ENCODE data around the gene RAMP2. TPM values are rescaled to one million over a fixed set of nuclear protein-coding genes. Genes with fewer than 3 reads are reported as not detected.

RAMP2 gene
- polyA plus RNA-seq, 1 donor, result 45.9 TPM

- Histone ChIP-seq H3K36me3 (ENCODE audit: control insufficient read depth, insufficient read depth, low read length) (no peaks in the 10 kb centered on the region), H3K27ac (ENCODE audit: low read length) (peak within 1 kb of the TSS; percentile 86), H3K27me3 (ENCODE audit: control insufficient read depth, insufficient read depth, low read length) (no peaks in the 10 kb centered on the region), H3K4me3 (ENCODE audit: low read length) (peak within 1 kb of the TSS; percentile 74), H3K9me3 (ENCODE audit: control insufficient read depth, low read depth, low read length) (no peaks in the 10 kb centered on the region), H3K4me1 (ENCODE audit: control insufficient read depth, insufficient read depth, low read length) (peaks cover 13% of the 10 kb centered on the region)
- DNase-seq, result peak; percentile 93
- WGBS (ENCODE audit: insufficient coverage, low lambda C conversion rate), result 20% methylated on average over 1 of the region's 50 CpGs
Measured at GRCh38 chr17:42744806-42745617, 16.0 kb upstream of the RAMP2 start, which contains the start of gene EZH1. TSS of gene EZH1 (minus strand) at chr17:42745040. CDS start at chr17:42728941, 16,099 bp downstream.

- Histone ChIP-seq H3K4me3 (ENCODE audit: low read length) (no peak overlapping the region), H3K27me3 (ENCODE audit: control insufficient read depth, insufficient read depth, low read length) (no peaks in the 10 kb centered on the region), H3K27ac (ENCODE audit: low read length) (no peak overlapping the region), H3K36me3 (ENCODE audit: control insufficient read depth, insufficient read depth, low read length) (no peaks in the 10 kb centered on the region), H3K9me3 (ENCODE audit: control insufficient read depth, low read depth, low read length) (no peaks in the 10 kb centered on the region), H3K4me1 (ENCODE audit: control insufficient read depth, insufficient read depth, low read length) (peaks cover 11% of the 10 kb centered on the region)
- WGBS (ENCODE audit: insufficient coverage, low lambda C conversion rate), result 67% methylated on average over 1 of the region's 7 CpGs
- no peak for DNase-seq
Measured at GRCh38 chr17:42748202-42748907, 12.7 kb upstream of the RAMP2 start.

GRCh38 chr17:42748908-42749798 is 11.9 kb upstream of the RAMP2 start:
- Histone ChIP-seq H3K36me3 (ENCODE audit: control insufficient read depth, insufficient read depth, low read length) (no peaks in the 10 kb centered on the region), H3K27me3 (ENCODE audit: control insufficient read depth, insufficient read depth, low read length) (no peaks in the 10 kb centered on the region), H3K4me1 (ENCODE audit: control insufficient read depth, insufficient read depth, low read length) (peaks cover 3% of the 10 kb centered on the region), H3K27ac (ENCODE audit: low read length) (no peak overlapping the region), H3K4me3 (ENCODE audit: low read length) (no peak overlapping the region), H3K9me3 (ENCODE audit: control insufficient read depth, low read depth, low read length) (no peaks in the 10 kb centered on the region)
- no peak for DNase-seq
- WGBS (ENCODE audit: insufficient coverage, low lambda C conversion rate), result 87% methylated on average over 3 of the region's 11 CpGs

GRCh38 chr17:42750739-42751344 is 10.2 kb upstream of the RAMP2 start:
- no CpG with 5 or more reads among the region's 3 CpGs for WGBS (ENCODE audit: insufficient coverage, low lambda C conversion rate)

GRCh38 chr17:42751628-42752027 is 9.4 kb upstream of the RAMP2 start:
- Histone ChIP-seq H3K9me3 (ENCODE audit: control insufficient read depth, low read depth, low read length) (no peaks in the 10 kb centered on the region), H3K4me3 (ENCODE audit: low read length) (no peak overlapping the region), H3K4me1 (ENCODE audit: control insufficient read depth, insufficient read depth, low read length) (no peaks in the 10 kb centered on the region), H3K27me3 (ENCODE audit: control insufficient read depth, insufficient read depth, low read length) (no peaks in the 10 kb centered on the region), H3K27ac (ENCODE audit: low read length) (no peak overlapping the region), H3K36me3 (ENCODE audit: control insufficient read depth, insufficient read depth, low read length) (no peaks in the 10 kb centered on the region)
- no peak for DNase-seq
- 93% methylated on average over 3 of the region's 7 CpGs for WGBS (ENCODE audit: insufficient coverage, low lambda C conversion rate)

More at GRCh38 chr17:42750739-42751344, 10.2 kb upstream of the RAMP2 start:
- Histone ChIP-seq H3K9me3 (ENCODE audit: control insufficient read depth, low read depth, low read length) (no peaks in the 10 kb centered on the region), H3K27me3 (ENCODE audit: control insufficient read depth, insufficient read depth, low read length) (no peaks in the 10 kb centered on the region), H3K4me3 (ENCODE audit: low read length) (no peak overlapping the region), H3K27ac (ENCODE audit: low read length) (peak overlapping the region; percentile 4), H3K36me3 (ENCODE audit: control insufficient read depth, insufficient read depth, low read length) (no peaks in the 10 kb centered on the region), H3K4me1 (ENCODE audit: control insufficient read depth, insufficient read depth, low read length) (no peaks in the 10 kb centered on the region)
- DNase-seq, result no peak

GRCh38 chr17:42754782-42755181 is 6.2 kb upstream of the RAMP2 start:
- Histone ChIP-seq H3K4me3 (ENCODE audit: low read length) (no peak overlapping the region), H3K9me3 (ENCODE audit: control insufficient read depth, low read depth, low read length) (no peaks in the 10 kb centered on the region), H3K4me1 (ENCODE audit: control insufficient read depth, insufficient read depth, low read length) (no peaks in the 10 kb centered on the region), H3K27ac (ENCODE audit: low read length) (no peak overlapping the region), H3K36me3 (ENCODE audit: control insufficient read depth, insufficient read depth, low read length) (no peaks in the 10 kb centered on the region), H3K27me3 (ENCODE audit: control insufficient read depth, insufficient read depth, low read length) (no peaks in the 10 kb centered on the region)
- no CpG with 5 or more reads among the region's 3 CpGs for WGBS (ENCODE audit: insufficient coverage, low lambda C conversion rate)
- DNase-seq, result no peak

GRCh38 chr17:42759982-42760651 is 910 bp upstream of the RAMP2 start:
- H3K4me3 ChIP-seq (ENCODE audit: low read length), result peak overlapping the region; percentile 45
- peaks cover 4% of the 10 kb centered on the region for H3K9me3 ChIP-seq (ENCODE audit: control insufficient read depth, low read depth, low read length)
- DNase-seq, result no peak
- WGBS (ENCODE audit: insufficient coverage, low lambda C conversion rate), result no CpG with 5 or more reads among the region's 11 CpGs
- H3K27me3 ChIP-seq (ENCODE audit: control insufficient read depth, insufficient read depth, low read length), result peaks cover 13% of the 10 kb centered on the region
- no peaks in the 10 kb centered on the region for H3K36me3 ChIP-seq (ENCODE audit: control insufficient read depth, insufficient read depth, low read length)
- peaks cover 18% of the 10 kb centered on the region for H3K4me1 ChIP-seq (ENCODE audit: control insufficient read depth, insufficient read depth, low read length)
- H3K27ac ChIP-seq (ENCODE audit: low read length), result no peak overlapping the region

- H3K4me1 ChIP-seq (ENCODE audit: control insufficient read depth, insufficient read depth, low read length), result peaks cover 18% of the 10 kb centered on the region
- H3K27me3 ChIP-seq (ENCODE audit: control insufficient read depth, insufficient read depth, low read length), result peaks cover 13% of the 10 kb centered on the region
- DNase-seq, result no peak
- H3K27ac ChIP-seq (ENCODE audit: low read length), result no peak overlapping the region
- no CpG with 5 or more reads among the region's 12 CpGs for WGBS (ENCODE audit: insufficient coverage, low lambda C conversion rate)
- no peaks in the 10 kb centered on the region for H3K36me3 ChIP-seq (ENCODE audit: control insufficient read depth, insufficient read depth, low read length)
- H3K4me3 ChIP-seq (ENCODE audit: low read length), result peak overlapping the region; percentile 46
- H3K9me3 ChIP-seq (ENCODE audit: control insufficient read depth, low read depth, low read length), result peaks cover 4% of the 10 kb centered on the region
Measured at GRCh38 chr17:42761638-42762037, 611 bp downstream of the RAMP2 start.

GRCh38 chr17:42766124-42766523 is 5.1 kb downstream of the RAMP2 start:
- WGBS (ENCODE audit: insufficient coverage, low lambda C conversion rate), result no CpG with 5 or more reads among the region's 6 CpGs
- no peak for DNase-seq
- no peaks in the 10 kb centered on the region for H3K36me3 ChIP-seq (ENCODE audit: control insufficient read depth, insufficient read depth, low read length)
- peaks cover 4% of the 10 kb centered on the region for H3K9me3 ChIP-seq (ENCODE audit: control insufficient read depth, low read depth, low read length)
- no peak overlapping the region for H3K27ac ChIP-seq (ENCODE audit: low read length)
- H3K27me3 ChIP-seq (ENCODE audit: control insufficient read depth, insufficient read depth, low read length), result peaks cover 8% of the 10 kb centered on the region
- no peak overlapping the region for H3K4me3 ChIP-seq (ENCODE audit: low read length)
- H3K4me1 ChIP-seq (ENCODE audit: control insufficient read depth, insufficient read depth, low read length), result peaks cover 13% of the 10 kb centered on the region
